ENCODE data around the gene APOBEC3C.
"Not testable (repeated sequence)": the region's sequence is repeated elsewhere in the genome, so short reads cannot be mapped to it uniquely, and the experiment has no call there.

APOBEC3C gene

DNA sequence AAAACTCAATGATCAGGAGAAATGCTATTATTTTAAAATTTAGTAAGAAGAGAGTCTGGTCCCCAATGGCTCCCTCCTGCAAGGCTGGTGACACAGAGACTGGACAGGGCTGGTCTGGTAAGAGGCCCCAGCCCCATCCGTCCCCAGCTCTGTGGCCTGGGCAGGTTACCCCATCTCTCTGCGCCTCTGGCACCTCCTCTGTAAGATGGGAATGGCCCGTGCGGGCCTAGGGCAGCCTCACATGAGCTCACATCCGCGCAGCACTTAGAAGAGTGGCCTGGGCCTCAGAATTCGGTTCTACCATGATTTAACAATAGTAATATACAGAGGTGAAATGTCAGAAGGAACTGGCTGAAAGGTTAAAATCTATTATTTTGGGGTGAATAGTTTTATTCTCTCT, 27.9 kb downstream of the APOBEC3C start:
- 95% methylated on average over 6 of the region's 7 CpGs for WGBS
- H3K4me3 ChIP-seq (ENCODE audit: low read length): peak overlapping the region; percentile 52; the same call in 1 of the 2 replicates
- no peaks in the 10 kb centered on the region for H3K9me3 ChIP-seq (ENCODE audit: insufficient read depth, low read depth, low read length)
- H3K27me3 ChIP-seq (ENCODE audit: insufficient read depth, low read length): no peaks in the 10 kb centered on the region
- no peak overlapping the region for H3K9ac ChIP-seq (ENCODE audit: low read depth, low read length)
- H3K36me3 ChIP-seq (ENCODE audit: insufficient read depth, low read length): no peaks in the 10 kb centered on the region
- no peak overlapping the region for H3K27ac ChIP-seq (ENCODE audit: low read depth, low read length)
- H3K4me1 ChIP-seq (ENCODE audit: insufficient read depth, low read length): peaks cover 9% of the 10 kb centered on the region

DNA sequence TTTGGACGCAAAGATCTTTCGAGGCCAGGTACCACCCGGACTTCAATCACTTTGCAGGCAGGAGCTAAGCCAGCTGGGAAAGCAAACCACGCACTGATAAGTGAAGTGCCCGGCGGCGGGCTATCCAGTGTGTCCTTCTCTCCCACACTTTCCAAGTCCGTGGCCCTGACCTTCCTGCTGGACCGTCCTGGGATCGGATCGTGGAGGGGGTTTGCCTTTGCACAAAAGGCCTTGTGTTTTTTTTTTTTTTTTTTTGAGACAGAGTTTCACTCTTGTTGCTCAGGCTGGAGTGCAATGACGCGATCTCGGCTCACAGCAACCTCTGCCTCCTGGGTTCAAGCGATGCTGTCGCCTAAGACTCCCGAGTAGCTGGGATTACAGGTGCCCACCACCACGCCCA, 29.0 kb downstream of the APOBEC3C start:
- H3K9me3 ChIP-seq (ENCODE audit: insufficient read depth, low read depth, low read length); H3K36me3 ChIP-seq (ENCODE audit: insufficient read depth, low read length); H3K4me1 ChIP-seq (ENCODE audit: insufficient read depth, low read length); H3K27me3 ChIP-seq (ENCODE audit: insufficient read depth, low read length); H3K27ac ChIP-seq (ENCODE audit: low read depth, low read length); H3K4me3 ChIP-seq (ENCODE audit: low read length); H3K9ac ChIP-seq (ENCODE audit: low read depth, low read length): not testable (repeated sequence)
- 95% methylated on average over 10 of the region's 18 CpGs for WGBS

DNA sequence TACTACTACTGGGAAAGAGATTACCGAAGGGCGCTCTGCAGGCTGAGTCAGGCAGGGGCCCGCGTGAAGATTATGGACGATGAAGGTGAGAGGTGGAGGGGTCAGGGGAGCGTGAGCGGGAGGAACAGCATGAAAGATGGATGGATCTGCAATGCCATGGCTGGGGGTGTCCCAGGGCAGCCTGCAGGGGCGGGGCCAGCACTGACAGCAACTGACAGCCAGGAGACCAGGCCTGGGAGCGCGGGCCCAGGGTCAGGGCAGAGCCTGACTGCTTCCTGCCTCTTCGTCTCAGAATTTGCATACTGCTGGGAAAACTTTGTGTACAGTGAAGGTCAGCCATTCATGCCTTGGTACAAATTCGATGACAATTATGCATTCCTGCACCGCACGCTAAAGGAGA, 31.1 kb downstream of the APOBEC3C start:
- H3K27ac ChIP-seq (ENCODE audit: low read depth, low read length); H3K9me3 ChIP-seq (ENCODE audit: insufficient read depth, low read depth, low read length); H3K4me1 ChIP-seq (ENCODE audit: insufficient read depth, low read length); H3K27me3 ChIP-seq (ENCODE audit: insufficient read depth, low read length); H3K9ac ChIP-seq (ENCODE audit: low read depth, low read length); H3K4me3 ChIP-seq (ENCODE audit: low read length); H3K36me3 ChIP-seq (ENCODE audit: insufficient read depth, low read length): not testable (repeated sequence)
- 81% methylated on average over 14 of the region's 14 CpGs for WGBS

DNA sequence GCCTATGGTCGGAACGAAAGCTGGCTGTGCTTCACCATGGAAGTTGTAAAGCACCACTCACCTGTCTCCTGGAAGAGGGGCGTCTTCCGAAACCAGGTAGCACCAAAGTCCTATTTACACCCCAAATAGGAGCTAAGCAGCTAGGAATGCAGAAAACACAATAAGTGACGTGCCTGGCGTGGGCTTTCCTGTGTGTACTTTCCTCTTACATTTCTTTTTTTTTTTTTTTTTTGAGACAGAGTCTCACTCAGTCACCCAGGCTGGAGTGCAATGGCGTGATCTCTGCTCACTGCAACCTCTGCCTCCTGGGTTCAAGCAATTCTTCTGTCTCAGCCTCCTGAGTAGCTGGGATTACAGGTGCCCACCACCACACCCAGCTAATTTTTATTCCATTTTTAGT, 35.4 kb downstream of the APOBEC3C start:
- not testable (repeated sequence) for H3K27ac ChIP-seq (ENCODE audit: low read depth, low read length); H3K36me3 ChIP-seq (ENCODE audit: insufficient read depth, low read length); H3K9ac ChIP-seq (ENCODE audit: low read depth, low read length); H3K9me3 ChIP-seq (ENCODE audit: insufficient read depth, low read depth, low read length); H3K27me3 ChIP-seq (ENCODE audit: insufficient read depth, low read length); H3K4me3 ChIP-seq (ENCODE audit: low read length)
- H3K4me1 ChIP-seq (ENCODE audit: insufficient read depth, low read length): peaks cover 10% of the 10 kb centered on the region; the same call in 1 of the 2 replicates
- WGBS: 92% methylated on average over 7 of the region's 7 CpGs

DNA sequence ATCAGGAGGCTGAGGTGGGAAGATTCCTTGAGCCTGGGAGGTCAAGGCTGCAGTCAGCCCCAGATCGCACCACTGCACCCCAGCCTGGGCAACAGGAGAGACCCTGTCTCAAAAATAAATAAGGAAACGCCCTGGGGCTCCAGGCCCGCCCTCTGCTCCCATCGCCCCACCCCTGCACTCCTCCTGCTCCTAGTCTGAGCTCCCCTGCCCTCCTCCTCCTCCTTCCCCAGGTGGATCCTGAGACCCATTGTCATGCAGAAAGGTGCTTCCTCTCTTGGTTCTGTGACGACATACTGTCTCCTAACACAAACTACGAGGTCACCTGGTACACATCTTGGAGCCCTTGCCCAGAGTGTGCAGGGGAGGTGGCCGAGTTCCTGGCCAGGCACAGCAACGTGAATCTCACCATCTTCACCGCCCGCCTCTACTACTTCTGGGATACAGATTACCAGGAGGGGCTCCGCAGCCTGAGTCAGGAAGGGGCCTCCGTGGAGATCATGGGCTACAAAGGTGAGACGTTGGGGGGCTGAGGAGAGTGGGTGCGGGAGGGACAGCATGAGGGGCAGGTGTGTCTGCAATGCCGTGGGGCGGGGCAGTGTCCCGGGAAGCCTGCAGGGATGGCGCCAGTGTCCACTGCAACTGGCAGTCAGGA, 37.9 kb downstream of the APOBEC3C start:
- H3K36me3 ChIP-seq (ENCODE audit: insufficient read depth, low read length); H3K9ac ChIP-seq (ENCODE audit: low read depth, low read length); H3K9me3 ChIP-seq (ENCODE audit: insufficient read depth, low read depth, low read length); H3K27ac ChIP-seq (ENCODE audit: low read depth, low read length); H3K27me3 ChIP-seq (ENCODE audit: insufficient read depth, low read length); H3K4me3 ChIP-seq (ENCODE audit: low read length): not testable (repeated sequence)
- H3K4me1 ChIP-seq (ENCODE audit: insufficient read depth, low read length): peaks cover 10% of the 10 kb centered on the region; the same call in 1 of the 2 replicates
- WGBS: 72% methylated on average over 15 of the region's 18 CpGs

DNA sequence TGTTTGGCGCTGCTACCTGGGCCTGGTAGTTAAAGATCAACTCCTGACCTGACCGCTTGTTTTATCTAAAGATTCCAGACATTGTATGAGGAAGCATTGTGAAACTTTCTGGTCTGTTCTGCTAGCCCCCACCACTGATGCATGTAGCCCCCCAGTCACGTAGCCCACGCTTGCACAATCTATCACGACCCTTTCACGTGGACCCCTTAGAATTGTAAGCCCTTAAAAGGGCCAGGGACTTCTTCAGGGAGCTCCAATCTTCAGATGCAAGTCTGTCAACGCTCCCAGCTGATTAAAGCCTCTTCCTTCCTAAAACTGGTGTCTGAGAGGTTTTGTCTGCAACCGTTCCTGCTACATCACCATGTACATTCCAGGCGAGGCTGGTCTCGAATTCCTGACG, 41.6 kb downstream of the APOBEC3C start:
- Histone ChIP-seq H3K27ac (ENCODE audit: low read depth, low read length) (no peak overlapping the region), H3K9me3 (ENCODE audit: insufficient read depth, low read depth, low read length) (peaks cover 9% of the 10 kb centered on the region; the same call in 1 of the 2 replicates), H3K27me3 (ENCODE audit: insufficient read depth, low read length) (no peaks in the 10 kb centered on the region), H3K4me3 (ENCODE audit: low read length) (no peak overlapping the region), H3K4me1 (ENCODE audit: insufficient read depth, low read length) (peaks cover 10% of the 10 kb centered on the region; the same call in 1 of the 2 replicates), H3K9ac (ENCODE audit: low read depth, low read length) (no peak overlapping the region), H3K36me3 (ENCODE audit: insufficient read depth, low read length) (no peaks in the 10 kb centered on the region)
- WGBS: 97% methylated on average over 11 of the region's 11 CpGs

DNA sequence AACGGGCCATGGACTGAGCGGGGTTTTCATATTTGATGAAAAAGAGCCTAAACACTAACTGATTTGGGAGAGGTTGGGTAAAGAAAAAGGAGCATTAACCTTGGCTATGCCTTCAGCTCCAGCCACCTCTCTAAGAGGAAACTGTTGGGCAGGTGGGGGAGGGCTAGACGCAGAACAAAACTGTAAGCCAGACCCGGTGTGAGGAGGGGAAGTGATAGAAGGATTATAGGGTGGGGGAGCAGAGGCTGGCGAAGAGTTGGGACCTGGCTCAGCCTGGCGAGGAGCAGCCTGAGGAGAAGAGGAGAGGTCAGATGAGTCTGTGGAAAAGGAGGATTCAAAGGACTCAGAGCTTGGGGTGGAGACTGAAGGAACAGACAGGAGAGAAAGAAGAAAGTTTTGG, 47.2 kb downstream of the APOBEC3C start:
- H3K27ac ChIP-seq (ENCODE audit: low read depth, low read length): not testable (repeated sequence)

DNA sequence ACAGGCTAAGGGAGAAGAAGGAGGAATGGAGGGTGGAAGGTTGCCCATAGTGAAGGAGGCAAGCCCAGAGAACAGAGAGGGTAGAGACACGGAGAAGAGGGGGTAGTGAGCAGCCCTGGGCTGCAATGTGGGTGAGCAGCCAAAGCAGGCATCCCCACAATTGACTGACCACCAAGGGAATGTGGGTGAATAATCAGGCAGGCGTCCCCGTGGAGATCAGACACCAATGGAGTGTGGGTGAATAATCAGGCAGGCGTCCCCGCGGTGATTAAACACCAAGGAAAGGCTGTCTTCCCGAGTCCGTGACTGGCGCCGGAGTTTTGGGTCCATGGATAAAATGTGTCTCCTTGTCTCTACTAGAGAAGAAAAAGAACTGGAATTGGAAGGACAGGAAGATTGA, 47.9 kb downstream of the APOBEC3C start:
- not testable (repeated sequence) for H3K4me3 ChIP-seq (ENCODE audit: low read length); H3K27ac ChIP-seq (ENCODE audit: low read depth, low read length); H3K9me3 ChIP-seq (ENCODE audit: insufficient read depth, low read depth, low read length); H3K36me3 ChIP-seq (ENCODE audit: insufficient read depth, low read length); H3K27me3 ChIP-seq (ENCODE audit: insufficient read depth, low read length); H3K9ac ChIP-seq (ENCODE audit: low read depth, low read length); H3K4me1 ChIP-seq (ENCODE audit: insufficient read depth, low read length)
- 89% methylated on average over 10 of the region's 10 CpGs for WGBS

More for the DNA sequence above, 47.2 kb downstream of the APOBEC3C start:
- 73% methylated on average over 6 of the region's 6 CpGs for whole genome bisulfite sequencing
- not testable (repeated sequence) for H3K4me3 ChIP-seq (ENCODE audit: low read length); H3K36me3 ChIP-seq (ENCODE audit: insufficient read depth, low read length); H3K9me3 ChIP-seq (ENCODE audit: insufficient read depth, low read depth, low read length); H3K4me1 ChIP-seq (ENCODE audit: insufficient read depth, low read length); H3K9ac ChIP-seq (ENCODE audit: low read depth, low read length); H3K27me3 ChIP-seq (ENCODE audit: insufficient read depth, low read length)

DNA sequence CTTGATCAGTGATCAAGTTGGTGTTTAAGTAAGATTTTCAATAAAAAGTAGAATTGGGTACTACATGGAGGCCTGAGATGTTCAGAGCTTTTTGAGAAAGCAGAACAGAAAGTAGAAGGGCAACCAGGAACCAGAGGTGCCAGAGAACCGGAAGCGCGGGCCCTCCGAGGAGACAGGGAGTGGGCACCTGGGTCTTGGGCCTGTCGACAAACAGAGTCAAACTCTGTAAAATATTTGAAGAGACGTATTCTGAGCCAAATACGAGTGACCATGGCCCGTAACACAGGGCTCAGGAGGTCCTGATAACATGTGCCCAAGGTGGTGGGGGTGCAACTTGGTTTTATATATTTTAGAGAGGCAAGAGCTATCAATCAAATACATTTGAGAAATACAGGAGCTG, 49.8 kb downstream of the APOBEC3C start:
- not testable (repeated sequence) for H3K4me1 ChIP-seq (ENCODE audit: insufficient read depth, low read length); H3K9me3 ChIP-seq (ENCODE audit: insufficient read depth, low read depth, low read length); H3K27me3 ChIP-seq (ENCODE audit: insufficient read depth, low read length); H3K27ac ChIP-seq (ENCODE audit: low read depth, low read length); H3K9ac ChIP-seq (ENCODE audit: low read depth, low read length); H3K4me3 ChIP-seq (ENCODE audit: low read length); H3K36me3 ChIP-seq (ENCODE audit: insufficient read depth, low read length)
- 96% methylated on average over 8 of the region's 8 CpGs for WGBS

DNA sequence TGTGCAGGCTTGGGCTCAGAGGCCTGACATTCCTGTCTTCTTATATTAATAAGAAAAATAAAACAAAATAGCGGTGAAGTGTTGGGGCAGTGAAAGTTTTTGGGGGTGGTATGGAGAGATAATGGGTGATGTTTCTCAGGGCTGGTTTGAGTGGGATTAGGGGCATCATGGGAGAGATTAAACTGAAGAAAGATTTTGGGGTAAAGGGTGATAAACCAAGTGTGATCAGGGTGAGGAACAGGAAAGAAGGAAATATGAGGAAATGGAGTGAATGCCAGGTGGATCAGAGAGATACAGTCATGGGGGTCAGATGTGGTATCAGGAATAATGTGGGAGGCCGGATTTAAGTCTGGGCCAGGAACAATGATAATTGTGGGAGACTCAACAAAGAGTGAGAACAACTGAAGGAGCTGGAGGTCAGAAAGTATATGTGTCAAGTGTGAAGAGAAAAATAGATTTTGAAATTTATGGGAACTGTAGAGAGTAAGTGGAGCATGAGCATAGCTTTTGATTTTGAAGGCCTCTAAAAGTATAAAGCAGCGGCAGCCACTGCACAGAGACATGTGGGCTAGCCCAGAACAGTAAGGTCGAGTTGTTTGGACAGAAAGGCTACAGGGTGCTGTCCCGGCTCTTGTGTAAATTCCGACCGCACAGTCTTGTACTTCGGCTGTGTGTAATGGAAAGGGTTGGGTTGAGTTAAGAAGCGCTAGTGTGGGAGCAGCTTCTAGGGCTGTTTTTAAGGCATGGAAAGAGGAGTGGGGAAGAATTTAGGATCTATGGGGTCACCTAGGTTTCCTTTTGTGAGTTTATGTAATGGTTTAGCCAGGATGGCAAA, 52.6 kb downstream of the APOBEC3C start:
- not testable (repeated sequence) for H3K27me3 ChIP-seq (ENCODE audit: insufficient read depth, low read length); H3K27ac ChIP-seq (ENCODE audit: low read depth, low read length); H3K4me3 ChIP-seq (ENCODE audit: low read length); H3K4me1 ChIP-seq (ENCODE audit: insufficient read depth, low read length); H3K9me3 ChIP-seq (ENCODE audit: insufficient read depth, low read depth, low read length); H3K9ac ChIP-seq (ENCODE audit: low read depth, low read length); H3K36me3 ChIP-seq (ENCODE audit: insufficient read depth, low read length)
- WGBS: 94% methylated on average over 9 of the region's 9 CpGs

DNA sequence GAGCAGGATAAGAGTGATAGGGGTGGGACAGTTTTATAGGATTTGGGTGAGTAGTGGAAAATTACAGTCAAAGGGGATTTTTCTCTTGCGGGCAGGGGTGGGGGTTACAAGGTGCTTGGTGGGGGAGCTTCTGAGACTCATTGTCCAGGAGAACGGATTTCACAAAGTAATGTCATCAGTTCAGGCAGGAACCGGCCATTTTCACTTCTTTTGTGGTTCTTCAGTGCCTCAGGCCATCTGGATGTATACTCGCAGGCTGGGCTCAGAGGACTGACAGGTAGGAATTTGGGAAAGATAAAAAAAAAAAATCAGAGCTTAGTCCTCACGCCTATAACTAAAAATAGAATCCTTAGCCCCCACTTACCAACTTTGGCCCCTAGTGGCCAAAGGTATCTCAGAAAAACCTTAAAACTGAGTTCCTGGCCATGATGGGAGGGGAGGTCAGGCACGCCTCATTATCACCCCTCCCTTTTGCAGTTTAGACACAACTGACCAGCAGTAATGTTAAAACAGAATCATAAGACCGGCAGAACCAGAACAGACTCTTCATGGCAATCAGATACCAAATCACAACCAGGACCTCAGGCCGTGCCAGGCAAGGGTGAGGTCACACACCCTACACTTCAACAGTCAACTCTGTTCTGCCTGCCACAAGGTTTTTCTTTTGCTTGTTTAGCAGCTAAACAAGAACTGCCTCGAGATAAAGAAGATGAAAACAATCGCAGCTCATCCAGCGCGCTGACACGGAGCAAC, 54.2 kb downstream of the APOBEC3C start:
- Histone ChIP-seq H3K4me3 (ENCODE audit: low read length) (no peak overlapping the region), H3K27ac (ENCODE audit: low read depth, low read length) (no peak overlapping the region)

More for the DNA sequence above, 54.2 kb downstream of the APOBEC3C start:
- Histone ChIP-seq H3K4me1 (ENCODE audit: insufficient read depth, low read length) (peaks cover 6% of the 10 kb centered on the region; the same call in 1 of the 2 replicates), H3K9me3 (ENCODE audit: insufficient read depth, low read depth, low read length) (no peaks in the 10 kb centered on the region), H3K27me3 (ENCODE audit: insufficient read depth, low read length) (no peaks in the 10 kb centered on the region), H3K36me3 (ENCODE audit: insufficient read depth, low read length) (no peaks in the 10 kb centered on the region), H3K9ac (ENCODE audit: low read depth, low read length) (no peak overlapping the region)
- 71% methylated on average over 12 of the region's 13 CpGs for WGBS
